ENCODE data around the gene ALS2CL. TPM values are rescaled to one million over a fixed set of nuclear protein-coding genes. Genes with fewer than 3 reads are reported as not detected.

Gene ALS2CL
- total RNA-seq, 1 experiment from 2014 or later = 4.9 TPM

- Histone ChIP-seq H2BK15ac (ENCODE audit: low read depth, low read length) (no peak overlapping the region), H4K8ac (replicated peaks; ENCODE audit: insufficient read length, low read depth, low read length) (no peak overlapping the region), H4K20me1 (ENCODE audit: control insufficient read depth, insufficient read depth, insufficient read length) (no peaks in the 10 kb centered on the region), H2AK5ac (ENCODE audit: insufficient read length, low read length) (no peak overlapping the region), H3K23me2 (ENCODE audit: insufficient read length, low read depth, low read length, poor library complexity, severe bottlenecking) (no peaks in the 10 kb centered on the region), H3K27me3 (ENCODE audit: insufficient read depth, low read length) (peaks cover 2% of the 10 kb centered on the region; the same call in 1 of the 2 replicates), H2BK12ac (ENCODE audit: insufficient read length, low read depth, low read length) (no peak overlapping the region), H2BK120ac (ENCODE audit: low read depth, low read length, poor library complexity, severe bottlenecking) (no peak overlapping the region), H3K18ac (ENCODE audit: insufficient read length, low read depth, low read length) (no peak overlapping the region), H3K4me1 (ENCODE audit: insufficient read depth, low read length) (no peaks in the 10 kb centered on the region), H3K14ac (ENCODE audit: insufficient read depth, low read length) (no peak overlapping the region), H4K5ac (ENCODE audit: insufficient read length, low read depth, low read length) (no peak overlapping the region), H3K79me1 (ENCODE audit: insufficient read depth, low read depth, low read length, poor library complexity, severe bottlenecking) (no peaks in the 10 kb centered on the region), H3K27ac (ENCODE audit: insufficient read length, low read depth, low read length) (no peak overlapping the region), H3K4me2 (ENCODE audit: insufficient read depth, insufficient read length, low read length) (no peak overlapping the region), H3K9me3 (ENCODE audit: control insufficient read depth, low read depth, low read length) (no peaks in the 10 kb centered on the region), H4K91ac (ENCODE audit: insufficient read length, low read depth, low read length) (no peak overlapping the region), H3K23ac (ENCODE audit: insufficient read length, low read depth, low read length) (no peak overlapping the region), H2BK5ac (ENCODE audit: insufficient read length, low read length) (no peak overlapping the region), H3K56ac (ENCODE audit: insufficient read length, low read depth, low read length) (no peak overlapping the region), H3K79me2 (ENCODE audit: insufficient read depth, low read length) (no peaks in the 10 kb centered on the region), H2BK20ac (ENCODE audit: low read depth, low read length, poor library complexity, severe bottlenecking) (no peak overlapping the region), H2AFZ (ENCODE audit: low read length) (no peak overlapping the region), H3K9ac (ENCODE audit: extremely low read depth, insufficient read length, low read length) (no peak overlapping the region), H3K4ac (ENCODE audit: low read depth, low read length) (no peak overlapping the region), H3T11ph (ENCODE audit: low read length) (no peak overlapping the region)
- H3K9me3 Mint-ChIP-seq = no peaks in the 10 kb centered on the region
- H3K36me3 Mint-ChIP-seq (ENCODE audit: insufficient read depth in 1 of 3, low read depth in 3 of 3) = no peaks in the 10 kb centered on the region
- TF ChIP-seq, protein P1, sequence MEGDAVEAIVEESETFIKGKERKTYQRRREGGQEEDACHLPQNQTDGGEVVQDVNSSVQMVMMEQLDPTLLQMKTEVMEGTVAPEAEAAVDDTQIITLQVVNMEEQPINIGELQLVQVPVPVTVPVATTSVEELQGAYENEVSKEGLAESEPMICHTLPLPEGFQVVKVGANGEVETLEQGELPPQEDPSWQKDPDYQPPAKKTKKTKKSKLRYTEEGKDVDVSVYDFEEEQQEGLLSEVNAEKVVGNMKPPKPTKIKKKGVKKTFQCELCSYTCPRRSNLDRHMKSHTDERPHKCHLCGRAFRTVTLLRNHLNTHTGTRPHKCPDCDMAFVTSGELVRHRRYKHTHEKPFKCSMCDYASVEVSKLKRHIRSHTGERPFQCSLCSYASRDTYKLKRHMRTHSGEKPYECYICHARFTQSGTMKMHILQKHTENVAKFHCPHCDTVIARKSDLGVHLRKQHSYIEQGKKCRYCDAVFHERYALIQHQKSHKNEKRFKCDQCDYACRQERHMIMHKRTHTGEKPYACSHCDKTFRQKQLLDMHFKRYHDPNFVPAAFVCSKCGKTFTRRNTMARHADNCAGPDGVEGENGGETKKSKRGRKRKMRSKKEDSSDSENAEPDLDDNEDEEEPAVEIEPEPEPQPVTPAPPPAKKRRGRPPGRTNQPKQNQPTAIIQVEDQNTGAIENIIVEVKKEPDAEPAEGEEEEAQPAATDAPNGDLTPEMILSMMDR (conservative IDR thresholded peaks at IDR 0.05) = no peak
- H3K27ac Mint-ChIP-seq = no peak overlapping the region
- peaks cover 14% of the 10 kb centered on the region for H3K27me3 Mint-ChIP-seq (ENCODE audit: low read depth)
- peaks cover 11 to 15% of the 10 kb centered on the region in 2 experiments for H3K4me1 Mint-ChIP-seq
- WGBS (ENCODE audit: extremely low coverage, insufficient read length, low lambda C conversion rate) = no CpG with 5 or more reads among the region's 7 CpGs
- no peak overlapping the region for H3K4me3 Mint-ChIP-seq
- no peak for DNase-seq
These were observed 14.1 kb upstream of the ALS2CL start for GRCh38 chr3:46707601-46708011.
